GM21423 (cell line): ENCODE results near the gene SFTPB.

Source experiments
- ATAC-seq: cut with Tn5 transposase; IDR thresholded peaks from one replicate; pipeline ENCODE4 v1.9.1; 2021; ENCODE audit warnings: mild to moderate bottlenecking, moderate library complexity; ENCODE audit not compliant: unreplicated experiment

The SFTPB gene

GRCh38 chr2:85703329-85703728, 35.3 kb upstream of the SFTPB start:
- no peak for ATAC-seq

DNA sequence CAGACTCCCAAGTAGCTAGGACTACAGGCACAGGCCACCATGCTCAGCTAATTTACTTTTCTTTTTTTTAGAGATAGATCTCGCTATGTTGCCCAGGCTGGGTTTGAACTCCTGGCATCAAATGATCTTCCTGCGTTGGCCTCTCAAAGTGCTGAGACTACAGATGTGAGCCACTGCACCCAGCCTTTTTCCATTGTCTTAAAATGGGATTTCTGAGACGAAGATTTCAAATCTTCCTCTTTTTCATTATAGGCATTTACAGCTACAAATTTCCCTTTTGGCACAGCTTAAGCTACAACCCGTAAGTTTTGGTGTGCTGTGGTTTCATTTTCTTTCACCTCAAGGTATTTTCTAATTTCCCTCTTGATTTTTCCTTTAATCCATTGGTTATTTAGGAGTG, 34.8 kb upstream of the SFTPB start:
- no peak for ATAC-seq

DNA sequence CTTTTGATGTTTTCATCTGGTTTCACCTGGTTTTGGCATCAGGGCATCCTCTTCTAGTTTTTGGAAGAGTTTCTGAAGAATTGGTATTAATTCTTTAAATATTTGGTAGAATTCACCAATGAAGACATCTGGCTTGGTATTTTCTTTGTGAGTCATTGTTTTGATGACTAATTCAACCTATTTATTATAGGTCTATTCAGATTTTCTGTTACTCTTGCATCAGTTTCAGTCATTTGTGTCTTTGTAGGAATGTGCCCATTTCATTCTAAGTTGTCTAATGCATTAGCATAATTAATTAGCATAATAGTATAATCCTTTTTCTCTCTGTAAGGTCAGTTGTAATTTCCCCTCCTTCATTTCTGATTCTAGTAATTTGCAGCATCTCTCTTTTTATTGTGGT, 34.2 kb upstream of the SFTPB start:
- no peak for ATAC-seq

DNA sequence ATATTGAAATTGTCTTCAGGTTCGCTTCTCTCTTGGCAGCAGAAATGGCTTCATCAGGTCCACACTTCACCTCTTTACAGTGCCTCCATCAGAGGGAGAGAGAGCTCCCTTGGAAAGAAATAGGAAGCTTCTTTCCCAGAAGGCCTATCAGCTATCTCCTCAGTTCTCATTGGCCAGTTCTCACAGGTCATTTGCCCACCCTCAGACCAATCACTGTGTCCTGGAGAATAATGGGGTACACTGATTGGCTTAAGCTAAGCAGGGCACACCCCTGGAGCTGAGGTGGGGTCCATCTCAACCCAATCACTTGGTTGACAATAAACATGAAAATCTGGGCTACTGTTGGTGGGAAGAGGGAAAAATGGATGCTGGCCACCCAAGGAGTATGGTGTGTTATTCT, 31.3 kb upstream of the SFTPB start:
- ATAC-seq = no peak

GRCh38 chr2:85698880-85699254, 30.9 kb upstream of the SFTPB start:
- no peak for ATAC-seq

- no peak for ATAC-seq
Observed at GRCh38 chr2:85698184-85698879, 30.3 kb upstream of the SFTPB start.

DNA sequence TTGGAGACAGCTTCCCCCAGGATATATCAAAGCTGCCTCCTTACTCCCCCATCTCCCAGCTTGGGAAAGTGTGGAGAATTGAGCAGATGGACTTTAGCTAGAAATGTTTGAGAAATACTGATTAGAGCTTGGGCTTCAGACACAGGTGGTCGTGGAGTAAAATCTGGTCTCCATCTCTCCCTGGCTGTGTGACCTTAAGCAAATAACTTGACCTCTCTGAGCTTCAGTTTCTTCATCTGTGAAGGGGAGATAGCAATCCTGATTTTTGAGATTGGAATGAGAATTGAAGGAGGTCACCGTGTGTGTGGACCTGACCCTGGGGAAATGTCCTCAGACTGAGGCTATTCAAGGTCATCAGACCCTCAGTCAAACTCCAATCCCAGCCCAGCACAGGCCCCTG, 29.7 kb upstream of the SFTPB start:
- no peak for ATAC-seq

DNA sequence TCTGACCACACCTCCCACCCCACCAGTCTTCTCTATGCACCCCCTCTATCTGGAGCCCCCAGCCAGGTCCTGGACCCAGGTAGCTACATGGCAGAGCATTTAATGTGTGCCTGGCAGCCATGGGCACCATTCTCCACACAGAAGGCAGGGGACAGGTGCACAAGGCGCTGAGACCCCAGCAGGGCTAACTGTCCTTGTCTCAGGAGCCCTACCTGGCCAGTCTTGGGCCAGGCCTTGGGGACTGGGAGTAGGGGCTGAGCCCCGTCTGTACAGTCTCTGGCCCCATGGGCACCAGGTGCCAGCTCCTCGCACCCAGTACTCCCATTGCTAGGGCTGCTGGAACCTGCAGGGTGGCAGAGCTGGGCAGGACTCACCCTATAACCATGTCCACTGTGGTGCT, 29.1 kb upstream of the SFTPB start:
- ATAC-seq = no peak

GRCh38 chr2:85695691-85696668, 28.0 kb upstream of the SFTPB start:
- ATAC-seq = no peak

DNA sequence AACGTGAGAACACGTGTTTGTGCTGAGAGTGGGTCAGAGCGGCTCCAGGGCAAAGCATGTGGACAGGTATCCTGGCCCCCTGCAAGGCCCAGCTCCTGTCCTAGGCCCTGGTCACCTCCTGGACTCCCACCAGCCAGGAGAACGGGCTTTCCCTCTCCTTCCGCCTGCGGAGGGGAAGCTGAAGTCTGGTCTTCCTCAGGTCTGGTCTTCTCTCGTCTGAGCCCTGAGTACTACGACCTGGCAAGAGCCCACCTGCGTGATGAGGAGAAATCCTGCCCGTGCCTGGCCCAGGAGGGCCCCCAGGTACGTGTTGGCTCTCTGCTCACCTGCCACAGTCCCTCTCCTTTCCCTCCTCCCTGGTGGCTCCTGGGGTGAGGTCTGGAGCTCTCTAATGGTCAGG, 27.1 kb upstream of the SFTPB start:
- ATAC-seq = no peak

- ATAC-seq = no peak
Observed at GRCh38 chr2:85694052-85695025, 26.3 kb upstream of the SFTPB start, which contains the start of gene GNLY. TSS of gene GNLY (plus strand) at chr2:85694358. CDS start at chr2:85694419, 61 bp downstream.

GRCh38 chr2:85692039-85692645, 24.1 kb upstream of the SFTPB start:
- ATAC-seq = no peak

DNA sequence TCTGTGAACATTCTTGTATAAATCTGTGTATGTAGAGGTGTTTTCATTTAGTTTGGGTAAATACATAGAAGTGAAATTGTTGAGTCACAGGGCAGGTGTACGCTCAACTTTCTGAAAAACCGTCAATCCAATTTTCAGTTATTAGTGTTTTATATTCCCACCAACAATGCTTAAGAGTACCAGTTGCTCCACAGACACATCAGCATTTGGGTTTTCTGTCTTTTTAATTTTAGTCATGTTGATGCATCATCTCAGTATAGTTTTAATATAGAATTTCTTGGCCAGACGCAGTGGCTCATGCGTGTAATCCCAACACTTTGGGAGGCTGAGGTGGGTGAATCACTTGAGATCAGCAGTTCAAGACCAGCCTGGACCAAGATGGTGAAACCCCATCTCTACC, 22.9 kb upstream of the SFTPB start:
- ATAC-seq = no peak

DNA sequence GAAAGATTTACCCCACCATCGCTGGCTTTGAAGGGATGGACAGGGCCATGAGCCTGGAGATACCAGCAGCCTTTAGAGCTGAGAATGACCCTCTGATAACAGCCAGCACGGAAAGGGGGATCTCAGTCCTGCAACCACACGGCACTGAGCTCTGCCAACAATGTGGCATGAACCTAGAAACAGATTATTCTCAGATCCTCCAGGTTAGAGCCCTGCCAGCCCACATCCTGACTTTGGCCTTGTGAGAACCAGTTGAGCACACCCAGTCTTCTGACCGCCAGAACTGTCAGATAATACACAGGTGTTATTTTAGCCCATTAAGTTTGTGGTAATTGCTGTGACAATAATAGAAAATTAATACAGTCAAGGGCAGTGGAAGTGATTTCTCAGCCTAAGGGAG, 16.8 kb upstream of the SFTPB start:
- ATAC-seq = no peak

GRCh38 chr2:85684380-85684779, 16.4 kb upstream of the SFTPB start:
- no peak for ATAC-seq

DNA sequence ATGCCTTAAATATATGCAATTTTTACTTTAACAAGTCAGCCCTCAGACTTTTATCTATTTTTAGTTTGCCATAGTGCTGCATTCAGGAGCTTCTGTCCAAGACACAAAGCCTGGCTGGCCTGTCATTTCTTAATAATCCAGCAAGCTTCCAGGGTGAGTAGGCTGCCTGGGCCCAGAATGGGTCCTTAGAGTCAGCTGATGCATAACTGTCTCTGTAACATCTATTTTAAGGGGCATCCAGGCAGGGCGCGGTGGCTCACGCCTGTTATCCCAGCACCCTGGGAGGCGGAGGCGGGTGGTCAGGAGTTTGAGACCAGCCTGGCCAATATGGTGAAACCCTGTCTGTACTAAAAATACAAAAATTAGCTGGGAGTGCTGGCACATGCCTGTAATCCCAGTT, 14.4 kb upstream of the SFTPB start:
- ATAC-seq = no peak

DNA sequence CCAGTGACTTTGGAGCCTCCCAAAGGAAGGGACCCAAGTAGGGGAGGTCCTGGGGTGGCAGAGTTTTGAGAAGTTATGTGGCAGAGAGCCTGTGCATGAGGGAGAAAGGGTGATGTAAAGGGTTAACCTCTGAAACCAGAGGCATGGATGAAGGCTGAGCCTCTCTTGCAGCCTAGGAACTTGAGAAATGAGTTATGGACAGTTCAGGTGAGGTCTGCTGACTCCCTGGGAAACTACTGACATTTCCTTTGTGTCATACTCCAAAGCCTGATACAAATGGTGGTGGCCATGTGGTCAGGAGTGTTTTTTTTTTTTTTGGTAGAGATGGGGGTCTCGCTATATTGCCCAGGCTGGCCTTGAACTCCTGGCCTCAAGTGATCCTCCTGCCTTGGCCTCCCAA, 13.8 kb upstream of the SFTPB start:
- ATAC-seq = no peak

GRCh38 chr2:85681372-85681763, 13.4 kb upstream of the SFTPB start:
- no peak for ATAC-seq

DNA sequence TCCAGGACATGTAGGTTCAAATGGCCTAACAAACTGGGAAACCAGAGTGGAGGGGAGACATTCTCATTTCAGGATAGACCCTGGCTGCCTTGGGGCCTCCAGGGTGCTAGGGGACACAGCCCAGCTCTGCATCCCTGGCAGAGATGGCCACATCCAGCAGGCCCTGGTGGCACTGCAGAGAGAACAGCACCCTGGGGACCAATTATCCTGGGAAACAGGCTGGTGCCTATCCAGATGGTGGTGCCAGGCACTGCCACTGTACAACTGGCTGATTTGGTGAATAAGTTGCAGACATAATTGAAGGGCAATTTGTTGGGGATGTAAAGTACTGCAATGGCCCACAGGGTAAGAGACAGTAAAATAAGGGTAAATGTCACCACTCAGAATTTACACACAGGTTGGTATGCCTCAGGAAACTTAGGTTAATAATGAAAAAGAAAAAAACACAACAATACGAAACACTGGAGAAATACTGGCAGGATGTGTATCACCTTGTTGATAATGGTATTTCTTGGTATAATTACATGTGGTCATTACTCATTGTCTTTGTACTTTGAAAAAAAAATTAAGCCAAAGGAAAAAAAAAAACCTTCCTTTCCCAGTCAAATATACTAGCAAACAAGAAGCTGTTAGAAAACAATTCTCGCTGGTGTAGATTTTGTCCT, 12.8 kb upstream of the SFTPB start:
- no peak for ATAC-seq
